Neural crest cell (in vitro differentiated cells): ENCODE measurements around the gene HNRNPA1L2. TPM values are rescaled to one million over a fixed set of nuclear protein-coding genes. Genes with fewer than 3 reads are reported as not detected.
A peak's percentile ranks its signal among the peaks of the same experiment; 100 is the strongest.
"Not testable (repeated sequence)": the region's sequence is repeated elsewhere in the genome, so short reads cannot be mapped to it uniquely, and the experiment has no call there.

ENCODE experiments used
- DNase-seq: peaks from one replicate; pipeline ENCODE4 v3.0.0; 2021; ENCODE audit warnings: low read depth, mixed read lengths, low spot score
- H3K27ac Mint-ChIP-seq: one replicate; pipeline ENCODE4 v1.8.0; 2021; ENCODE audit warnings: mild to moderate bottlenecking, mixed read lengths; ENCODE audit not compliant: unreplicated experiment
- H3K27me3 Mint-ChIP-seq: 2 replicates; pipeline ENCODE4 v1.8.0; 2021; ENCODE audit warnings: low read depth, mild to moderate bottlenecking, mixed read lengths
- H3K36me3 Mint-ChIP-seq: 2 replicates; pipeline ENCODE4 v1.8.0; 2021; ENCODE audit warnings: low read depth, mild to moderate bottlenecking, mixed read lengths
- H3K4me1 Mint-ChIP-seq: 2 replicates; pipeline ENCODE4 v1.8.0; 2021; ENCODE audit warnings: mixed read lengths
- H3K4me3 Mint-ChIP-seq: one replicate; pipeline ENCODE4 v1.8.0; 2021; ENCODE audit warnings: mild to moderate bottlenecking, mixed read lengths
- H3K9me3 Mint-ChIP-seq: 2 replicates; pipeline ENCODE4 v1.8.0; 2021; ENCODE audit warnings: mixed read lengths
- CTCF ChIP-seq: fragments of 200-600 bp; sonication (generic); conservative IDR thresholded peaks from 2 replicates; pipeline ENCODE4 v1.5.0; 2021; ENCODE audit warnings: antibody characterized with exemption, mild to moderate bottlenecking
- total RNA-seq: library from RNA; stranded (reverse); gene quantifications from 2 replicates; pipeline ENCODE4 v1.2.1, GENCODE V29; 2021

HNRNPA1L2 gene
- total RNA-seq, 1 donor from 2014 or later = 13.8 TPM

DNA sequence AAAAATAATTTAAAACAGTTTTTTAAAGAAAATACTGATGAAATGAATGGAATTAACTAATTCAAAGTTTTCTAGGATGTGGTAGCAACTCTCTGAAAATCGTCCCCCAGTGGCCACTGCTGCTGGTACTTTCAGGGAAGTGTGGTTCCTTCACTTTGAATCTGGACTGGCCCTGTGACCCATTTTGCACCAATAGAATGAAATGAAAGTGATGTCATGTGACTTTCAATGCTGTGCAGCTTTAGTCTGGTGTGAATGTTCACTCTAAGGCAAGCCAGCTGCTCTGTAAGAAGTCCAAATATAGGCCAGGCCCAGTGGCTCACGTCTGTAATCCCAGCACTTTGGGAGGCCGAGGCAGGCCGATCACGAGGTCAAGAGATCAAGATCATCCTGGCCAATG, 26.4 kb upstream of the HNRNPA1L2 start:
- no peak overlapping the region for H3K27ac Mint-ChIP-seq
- H3K36me3 Mint-ChIP-seq = no peaks in the 10 kb centered on the region
- H3K9me3 Mint-ChIP-seq = no peaks in the 10 kb centered on the region
- no peak for DNase-seq
- H3K4me1 Mint-ChIP-seq = peaks cover 23% of the 10 kb centered on the region
- peak overlapping the region; percentile 99 for H3K4me3 Mint-ChIP-seq
- TF ChIP-seq CTCF = no peak
- H3K27me3 Mint-ChIP-seq = no peaks in the 10 kb centered on the region

DNA sequence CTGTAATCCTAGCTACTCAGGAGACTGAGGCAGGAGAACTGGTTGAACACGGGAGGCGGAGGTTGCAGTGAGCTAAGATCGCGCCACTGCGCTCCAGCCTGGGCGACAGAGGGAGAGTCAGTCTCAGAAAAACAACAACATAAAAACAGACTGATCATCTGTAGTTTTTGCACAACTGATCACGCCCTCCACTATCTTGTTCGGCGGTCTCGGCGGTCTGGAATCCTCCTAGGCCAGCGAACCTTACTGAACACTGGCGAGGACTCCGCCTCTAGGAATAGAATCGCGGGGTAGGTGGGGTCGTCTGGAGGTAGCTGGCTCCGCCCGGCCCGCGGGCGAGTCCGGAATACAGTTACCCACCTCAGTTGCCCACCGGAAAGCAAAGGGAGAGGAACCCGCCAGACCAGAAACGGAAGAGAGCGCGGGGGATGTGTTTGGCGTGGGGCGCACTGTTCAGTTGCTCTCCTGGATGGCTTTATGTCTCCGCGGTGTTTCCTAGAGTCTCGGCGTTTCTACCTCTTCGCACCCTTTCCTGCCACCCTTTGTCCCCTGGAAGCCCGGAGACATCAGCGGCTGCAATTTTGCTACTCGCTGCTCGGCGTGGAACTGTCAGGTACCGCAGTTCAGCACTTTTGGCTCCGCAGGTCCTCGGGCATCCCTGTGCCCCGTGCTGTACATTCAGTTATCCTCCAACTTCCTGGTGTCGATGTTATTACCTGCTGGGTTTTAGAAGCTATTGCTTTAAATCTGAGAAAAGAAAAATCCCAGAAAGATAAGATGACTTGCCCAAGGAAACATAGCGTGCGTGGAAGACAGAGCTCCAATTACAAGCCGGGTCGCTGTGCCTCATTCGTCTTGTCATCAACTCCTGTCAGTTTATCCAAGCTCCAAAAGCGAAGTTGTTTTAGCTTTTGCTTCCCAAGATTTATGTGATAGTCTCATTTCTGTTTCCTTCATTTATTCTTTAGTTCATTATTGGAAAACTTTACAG, 24.9 kb upstream of the HNRNPA1L2 start:
- Mint-ChIP-seq H3K27me3 (no peaks in the 10 kb centered on the region), H3K4me1 (peaks cover 23% of the 10 kb centered on the region), H3K36me3 (no peaks in the 10 kb centered on the region), H3K4me3 (peak overlapping the region; percentile 99), H3K9me3 (no peaks in the 10 kb centered on the region), H3K27ac (peak overlapping the region; percentile 96)
- peak; percentile 74 for DNase-seq
- TF ChIP-seq CTCF = no peak

GRCh38 chr13:52631083-52631690, 11.0 kb upstream of the HNRNPA1L2 start:
- not testable (repeated sequence) for DNase-seq, H3K27me3 Mint-ChIP-seq, H3K4me1 Mint-ChIP-seq, H3K9me3 Mint-ChIP-seq, H3K27ac Mint-ChIP-seq, H3K36me3 Mint-ChIP-seq, H3K4me3 Mint-ChIP-seq

GRCh38 chr13:52638666-52639328, 3.4 kb upstream of the HNRNPA1L2 start:
- TF ChIP-seq CTCF = no peak
- Mint-ChIP-seq H3K36me3 (no peaks in the 10 kb centered on the region), H3K9me3 (no peaks in the 10 kb centered on the region), H3K27me3 (no peaks in the 10 kb centered on the region), H3K4me3 (no peak overlapping the region), H3K4me1 (no peaks in the 10 kb centered on the region), H3K27ac (no peak overlapping the region)
- no peak for DNase-seq

DNA sequence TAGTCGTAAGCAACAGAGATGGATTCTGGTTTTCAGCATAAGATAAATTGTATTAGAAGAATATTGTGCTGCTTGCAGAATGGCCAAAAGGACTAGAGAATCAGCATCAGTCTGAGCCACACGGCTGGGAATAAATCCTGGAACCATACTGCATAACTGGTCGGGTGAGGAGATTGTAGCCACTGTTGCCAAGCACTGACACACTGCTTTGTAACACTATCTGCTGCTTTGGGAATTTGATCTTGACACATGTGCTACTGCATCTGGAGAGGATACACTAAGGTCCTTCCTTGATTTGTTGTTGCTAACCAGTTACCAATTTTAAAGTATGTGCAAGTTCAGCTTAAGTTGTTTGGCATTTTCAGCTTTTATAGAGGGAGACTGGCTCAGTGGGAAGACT, 1.9 kb downstream of the HNRNPA1L2 start:
- Mint-ChIP-seq H3K36me3 (peaks cover 2% of the 10 kb centered on the region), H3K4me1 (no peaks in the 10 kb centered on the region), H3K4me3 (no peak overlapping the region), H3K27me3 (no peaks in the 10 kb centered on the region), H3K27ac (no peak overlapping the region), H3K9me3 (no peaks in the 10 kb centered on the region)
- TF ChIP-seq CTCF = no peak
- DNase-seq = no peak
